K562 (cell line): ENCODE measurements around the gene RASGRP1. TPM values are rescaled to one million over a fixed set of nuclear protein-coding genes. Genes with fewer than 3 reads are reported as not detected.

Experiments
- ARID2 ChIP-seq: fragments of 450-650 bp; IDR thresholded peaks from 2 replicates; pipeline ENCODE4 v1.6.1; 2017; ENCODE audit warnings: antibody characterized with exemption, mild to moderate bottlenecking
- C11orf30 ChIP-seq: fragments of 450-650 bp; IDR thresholded peaks from 2 replicates; pipeline ENCODE4 v1.6.1; 2016; ENCODE audit warnings: low read depth, mild to moderate bottlenecking
- CEBPB ChIP-seq: fragments of 450-650 bp; IDR thresholded peaks from 2 replicates; pipeline ENCODE4 v1.6.1; 2016; ENCODE audit warnings: missing genetic modification characterization, missing compliant biosample characterization
- CXXC5 ChIP-seq: fragments of 250-450 bp; sonication (Bioruptor Pico); IDR thresholded peaks from 2 replicates; pipeline ENCODE4 v1.8.0; 2022; ENCODE audit warnings: inconsistent platforms, mild to moderate bottlenecking, moderate library complexity
- HDAC8 ChIP-seq: fragments of 450-650 bp; IDR thresholded peaks from 2 replicates; pipeline ENCODE4 v1.6.1; 2016; ENCODE audit warnings: mild to moderate bottlenecking, missing genetic modification characterization, moderate library complexity, missing compliant biosample characterization
- PHF8 ChIP-seq: fragments of 200-600 bp; sonication (generic); IDR thresholded peaks from 2 replicates; pipeline ENCODE4 v1.6.1; 2012; ENCODE audit warnings: mixed run types, mild to moderate bottlenecking, inconsistent platforms, low read length, moderate library complexity, borderline replicate concordance
- TAF7 ChIP-seq: fragments of 450-650 bp; IDR thresholded peaks from 2 replicates; pipeline ENCODE4 v1.6.1; 2016; ENCODE audit warnings: missing genetic modification characterization, missing compliant biosample characterization
- TBL1XR1 ChIP-seq, 2 experiments: IDR thresholded peaks; 2 replicates each; pipeline ENCODE4 v1.6.1; 2012; ENCODE audit warnings: improper control_type of control experiment in 2 of 2, low read length in 2 of 2, mild to moderate bottlenecking in 1 of 2
- polyA plus RNA-seq, 8 experiments: library from polyadenylated mRNA; depleted of rRNA in 4 of 8; stranded (reverse) in 5 of 8; unstranded in 3 of 8; fragments of >200 nt; fragmentation: Nextera tagmentation in 2 of 8; fragmentation: Illumina TruSeq in 1 of 8; extraction: Ambion mirVana in 2 of 8; extraction: Trizol in 1 of 8; gene quantifications; 2 replicates each; pipeline versions ENCODE4 v1.2.1 to v1.2.3, GENCODE V29; 2011 to 2014; ENCODE audit warnings: inconsistent platforms in 1 of 8, missing spikeins in 1 of 8
- total RNA-seq, 7 experiments: library from RNA; depleted of rRNA in 6 of 7; stranded (reverse); fragments of >200 nt in 6 of 7; fragmentation: Illumina TruSeq in 2 of 7; extraction: Trizol in 2 of 7; gene quantifications; 2 replicates each; pipeline versions ENCODE4 v1.2.1 to v1.2.3, GENCODE V29; 2011 to 2021; ENCODE audit warnings: low replicate concordance in 1 of 7
- TF ChIP-seq, protein P1 (sequence below), 2 experiments: IDR thresholded peaks in 1 of 2; conservative IDR thresholded peaks in 1 of 2; 2 replicates each; pipeline ENCODE4 v1.6.1; 2016; ENCODE audit warnings: low read depth in 2 of 2, mild to moderate bottlenecking in 1 of 2, missing compliant biosample characterization in 1 of 2, missing genetic modification characterization in 1 of 2, moderate library complexity in 1 of 2
- TF ChIP-seq, protein P2 (sequence below): fragments of 450-650 bp; IDR thresholded peaks from 2 replicates; pipeline ENCODE4 v1.6.1; 2016; ENCODE audit warnings: missing biosample characterization, missing genetic modification characterization
- TF ChIP-seq, protein P3 (sequence below): fragments of 450-650 bp; formaldehyde crosslinking; IDR thresholded peaks from 2 replicates; pipeline ENCODE4 v1.4.0; 2022; ENCODE audit warnings: missing genetic modification characterization
- TF ChIP-seq, protein P4 (sequence below): sonication (generic); formaldehyde crosslinking; IDR thresholded peaks from 2 replicates; pipeline ENCODE4 v1.8.0; 2023; ENCODE audit warnings: mild to moderate bottlenecking, missing genetic modification reagents
- TF ChIP-seq, protein P5 (sequence below): sonication (generic); formaldehyde crosslinking; IDR thresholded peaks from 2 replicates; pipeline ENCODE4 v1.8.1; 2023; ENCODE audit warnings: mild to moderate bottlenecking, missing genetic modification reagents
- TF ChIP-seq, protein P6 (sequence below): fragments of 450-650 bp; formaldehyde crosslinking; IDR thresholded peaks from 2 replicates; pipeline ENCODE4 v1.4.0; 2020; ENCODE audit warnings: mild to moderate bottlenecking, moderate library complexity

The RASGRP1 gene
- total and polyA plus RNA-seq, 9 of the 15 experiments (the other 6 are each of a cell fraction or from before 2014, with no cell fraction given): 0.14 to 0.72 (median 0.31) TPM

DNA sequence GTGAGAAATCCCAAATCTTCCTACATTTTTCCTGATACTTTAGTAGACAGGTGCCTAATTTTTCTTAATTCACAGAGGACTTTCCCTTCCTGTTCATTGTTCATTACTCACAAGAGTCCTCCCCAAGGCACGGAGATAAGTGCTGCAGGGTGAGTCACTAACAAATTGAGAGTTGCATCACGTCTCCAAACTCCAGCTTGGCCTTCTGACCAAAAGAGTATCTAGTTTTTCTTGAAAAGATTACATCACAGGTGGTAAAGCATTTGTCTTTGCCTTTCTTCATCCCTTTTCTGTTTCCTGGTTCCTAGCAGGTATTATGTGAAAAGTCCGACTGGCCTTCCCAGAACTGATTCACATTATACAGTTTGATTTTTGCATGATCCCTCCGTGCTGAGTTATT is 24.9 kb upstream of the RASGRP1 start (continued):
- TF ChIP-seq, protein P1, sequence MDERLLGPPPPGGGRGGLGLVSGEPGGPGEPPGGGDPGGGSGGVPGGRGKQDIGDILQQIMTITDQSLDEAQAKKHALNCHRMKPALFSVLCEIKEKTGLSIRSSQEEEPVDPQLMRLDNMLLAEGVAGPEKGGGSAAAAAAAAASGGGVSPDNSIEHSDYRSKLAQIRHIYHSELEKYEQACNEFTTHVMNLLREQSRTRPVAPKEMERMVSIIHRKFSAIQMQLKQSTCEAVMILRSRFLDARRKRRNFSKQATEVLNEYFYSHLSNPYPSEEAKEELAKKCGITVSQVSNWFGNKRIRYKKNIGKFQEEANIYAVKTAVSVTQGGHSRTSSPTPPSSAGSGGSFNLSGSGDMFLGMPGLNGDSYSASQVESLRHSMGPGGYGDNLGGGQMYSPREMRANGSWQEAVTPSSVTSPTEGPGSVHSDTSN (CRISPR knock-in tag; IDR thresholded peaks at IDR 0.05; ENCODE audit: low read depth): no peak
- TF ChIP-seq, protein P1 (tag; conservative IDR thresholded peaks at IDR 0.05; ENCODE audit: low read depth): no peak; the same call in 1 of the 2 replicates
- TF ChIP-seq CXXC5 (CRISPR knock-in tag) (peak; percentile 64; the same call in 1 of the 2 replicates), HDAC8 (tag) (no peak), PHF8 (no peak), TAF7 (tag) (no peak), CEBPB (peak; percentile 98), ARID2 (no peak), C11orf30 (no peak), TBL1XR1 (IDR thresholded peaks at IDR 0.05; ENCODE audit: low read length in 2 of 2) (peak in 1 of 2 experiments; percentile 49; a peak in 1 of 4 replicates)
- TF ChIP-seq, protein P2, sequence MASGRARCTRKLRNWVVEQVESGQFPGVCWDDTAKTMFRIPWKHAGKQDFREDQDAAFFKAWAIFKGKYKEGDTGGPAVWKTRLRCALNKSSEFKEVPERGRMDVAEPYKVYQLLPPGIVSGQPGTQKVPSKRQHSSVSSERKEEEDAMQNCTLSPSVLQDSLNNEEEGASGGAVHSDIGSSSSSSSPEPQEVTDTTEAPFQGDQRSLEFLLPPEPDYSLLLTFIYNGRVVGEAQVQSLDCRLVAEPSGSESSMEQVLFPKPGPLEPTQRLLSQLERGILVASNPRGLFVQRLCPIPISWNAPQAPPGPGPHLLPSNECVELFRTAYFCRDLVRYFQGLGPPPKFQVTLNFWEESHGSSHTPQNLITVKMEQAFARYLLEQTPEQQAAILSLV (tag): peak; percentile 77
- TF ChIP-seq, protein P3, sequence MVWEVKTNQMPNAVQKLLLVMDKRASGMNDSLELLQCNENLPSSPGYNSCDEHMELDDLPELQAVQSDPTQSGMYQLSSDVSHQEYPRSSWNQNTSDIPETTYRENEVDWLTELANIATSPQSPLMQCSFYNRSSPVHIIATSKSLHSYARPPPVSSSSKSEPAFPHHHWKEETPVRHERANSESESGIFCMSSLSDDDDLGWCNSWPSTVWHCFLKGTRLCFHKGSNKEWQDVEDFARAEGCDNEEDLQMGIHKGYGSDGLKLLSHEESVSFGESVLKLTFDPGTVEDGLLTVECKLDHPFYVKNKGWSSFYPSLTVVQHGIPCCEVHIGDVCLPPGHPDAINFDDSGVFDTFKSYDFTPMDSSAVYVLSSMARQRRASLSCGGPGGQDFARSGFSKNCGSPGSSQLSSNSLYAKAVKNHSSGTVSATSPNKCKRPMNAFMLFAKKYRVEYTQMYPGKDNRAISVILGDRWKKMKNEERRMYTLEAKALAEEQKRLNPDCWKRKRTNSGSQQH (CRISPR knock-in tag): no peak
- TF ChIP-seq, protein P4, sequence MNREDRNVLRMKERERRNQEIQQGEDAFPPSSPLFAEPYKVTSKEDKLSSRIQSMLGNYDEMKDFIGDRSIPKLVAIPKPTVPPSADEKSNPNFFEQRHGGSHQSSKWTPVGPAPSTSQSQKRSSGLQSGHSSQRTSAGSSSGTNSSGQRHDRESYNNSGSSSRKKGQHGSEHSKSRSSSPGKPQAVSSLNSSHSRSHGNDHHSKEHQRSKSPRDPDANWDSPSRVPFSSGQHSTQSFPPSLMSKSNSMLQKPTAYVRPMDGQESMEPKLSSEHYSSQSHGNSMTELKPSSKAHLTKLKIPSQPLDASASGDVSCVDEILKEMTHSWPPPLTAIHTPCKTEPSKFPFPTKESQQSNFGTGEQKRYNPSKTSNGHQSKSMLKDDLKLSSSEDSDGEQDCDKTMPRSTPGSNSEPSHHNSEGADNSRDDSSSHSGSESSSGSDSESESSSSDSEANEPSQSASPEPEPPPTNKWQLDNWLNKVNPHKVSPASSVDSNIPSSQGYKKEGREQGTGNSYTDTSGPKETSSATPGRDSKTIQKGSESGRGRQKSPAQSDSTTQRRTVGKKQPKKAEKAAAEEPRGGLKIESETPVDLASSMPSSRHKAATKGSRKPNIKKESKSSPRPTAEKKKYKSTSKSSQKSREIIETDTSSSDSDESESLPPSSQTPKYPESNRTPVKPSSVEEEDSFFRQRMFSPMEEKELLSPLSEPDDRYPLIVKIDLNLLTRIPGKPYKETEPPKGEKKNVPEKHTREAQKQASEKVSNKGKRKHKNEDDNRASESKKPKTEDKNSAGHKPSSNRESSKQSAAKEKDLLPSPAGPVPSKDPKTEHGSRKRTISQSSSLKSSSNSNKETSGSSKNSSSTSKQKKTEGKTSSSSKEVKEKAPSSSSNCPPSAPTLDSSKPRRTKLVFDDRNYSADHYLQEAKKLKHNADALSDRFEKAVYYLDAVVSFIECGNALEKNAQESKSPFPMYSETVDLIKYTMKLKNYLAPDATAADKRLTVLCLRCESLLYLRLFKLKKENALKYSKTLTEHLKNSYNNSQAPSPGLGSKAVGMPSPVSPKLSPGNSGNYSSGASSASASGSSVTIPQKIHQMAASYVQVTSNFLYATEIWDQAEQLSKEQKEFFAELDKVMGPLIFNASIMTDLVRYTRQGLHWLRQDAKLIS (CRISPR knock-in tag): no peak
- TF ChIP-seq, protein P5, sequence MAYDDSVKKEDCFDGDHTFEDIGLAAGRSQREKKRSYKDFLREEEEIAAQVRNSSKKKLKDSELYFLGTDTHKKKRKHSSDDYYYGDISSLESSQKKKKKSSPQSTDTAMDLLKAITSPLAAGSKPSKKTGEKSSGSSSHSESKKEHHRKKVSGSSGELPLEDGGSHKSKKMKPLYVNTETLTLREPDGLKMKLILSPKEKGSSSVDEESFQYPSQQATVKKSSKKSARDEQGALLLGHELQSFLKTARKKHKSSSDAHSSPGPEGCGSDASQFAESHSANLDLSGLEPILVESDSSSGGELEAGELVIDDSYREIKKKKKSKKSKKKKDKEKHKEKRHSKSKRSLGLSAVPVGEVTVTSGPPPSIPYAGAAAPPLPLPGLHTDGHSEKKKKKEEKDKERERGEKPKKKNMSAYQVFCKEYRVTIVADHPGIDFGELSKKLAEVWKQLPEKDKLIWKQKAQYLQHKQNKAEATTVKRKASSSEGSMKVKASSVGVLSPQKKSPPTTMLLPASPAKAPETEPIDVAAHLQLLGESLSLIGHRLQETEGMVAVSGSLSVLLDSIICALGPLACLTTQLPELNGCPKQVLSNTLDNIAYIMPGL (CRISPR knock-in tag): no peak
- TF ChIP-seq, protein P6, sequence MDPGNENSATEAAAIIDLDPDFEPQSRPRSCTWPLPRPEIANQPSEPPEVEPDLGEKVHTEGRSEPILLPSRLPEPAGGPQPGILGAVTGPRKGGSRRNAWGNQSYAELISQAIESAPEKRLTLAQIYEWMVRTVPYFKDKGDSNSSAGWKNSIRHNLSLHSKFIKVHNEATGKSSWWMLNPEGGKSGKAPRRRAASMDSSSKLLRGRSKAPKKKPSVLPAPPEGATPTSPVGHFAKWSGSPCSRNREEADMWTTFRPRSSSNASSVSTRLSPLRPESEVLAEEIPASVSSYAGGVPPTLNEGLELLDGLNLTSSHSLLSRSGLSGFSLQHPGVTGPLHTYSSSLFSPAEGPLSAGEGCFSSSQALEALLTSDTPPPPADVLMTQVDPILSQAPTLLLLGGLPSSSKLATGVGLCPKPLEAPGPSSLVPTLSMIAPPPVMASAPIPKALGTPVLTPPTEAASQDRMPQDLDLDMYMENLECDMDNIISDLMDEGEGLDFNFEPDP (CRISPR knock-in tag): no peak
